HK-2 (cell line): ENCODE measurements around the gene FNDC1.

ENCODE experiments used
- DNase-seq: peaks from one replicate; pipeline ENCODE4 v3.0.0-alpha.2; 2018; ENCODE audit not compliant: unreplicated experiment

Gene FNDC1

GRCh38 chr6:159204605-159205004, 35.4 kb downstream of the FNDC1 start:
- DNase-seq: no peak

GRCh38 chr6:159212028-159212427, 42.8 kb downstream of the FNDC1 start:
- no peak for DNase-seq

GRCh38 chr6:159212525-159213280, 43.5 kb downstream of the FNDC1 start:
- no peak for DNase-seq

GRCh38 chr6:159213405-159213804, 44.2 kb downstream of the FNDC1 start:
- no peak for DNase-seq

- no peak for DNase-seq
These were observed 45.1 kb downstream of the FNDC1 start for GRCh38 chr6:159214281-159214680.

GRCh38 chr6:159217595-159218275, 48.5 kb downstream of the FNDC1 start:
- DNase-seq: no peak

GRCh38 chr6:159220093-159220492, 50.9 kb downstream of the FNDC1 start:
- DNase-seq: no peak

- DNase-seq: no peak
These were observed 52.4 kb downstream of the FNDC1 start for GRCh38 chr6:159221486-159222170.

GRCh38 chr6:159224452-159224851, 55.3 kb downstream of the FNDC1 start:
- DNase-seq: no peak

GRCh38 chr6:159229651-159230051, 60.5 kb downstream of the FNDC1 start:
- DNase-seq: no peak

GRCh38 chr6:159232106-159232645, 63.0 kb downstream of the FNDC1 start:
- no peak for DNase-seq

- no peak for DNase-seq
These were observed 63.6 kb downstream of the FNDC1 start for GRCh38 chr6:159232751-159233150.

- no peak for DNase-seq
These were observed 64.3 kb downstream of the FNDC1 start for GRCh38 chr6:159233365-159234101.

GRCh38 chr6:159234102-159234553, 64.9 kb downstream of the FNDC1 start:
- DNase-seq: no peak

- no peak for DNase-seq
These were observed 69.8 kb downstream of the FNDC1 start for GRCh38 chr6:159238920-159239558.

GRCh38 chr6:159249128-159249527, 79.9 kb downstream of the FNDC1 start:
- no peak for DNase-seq

GRCh38 chr6:159249752-159250151, 80.6 kb downstream of the FNDC1 start:
- no peak for DNase-seq

- DNase-seq: no peak
These were observed 81.4 kb downstream of the FNDC1 start for GRCh38 chr6:159250633-159251032.

- peak; percentile 13 for DNase-seq
These were observed 83.8 kb downstream of the FNDC1 start for GRCh38 chr6:159252955-159253508.

GRCh38 chr6:159254186-159254585, 85.0 kb downstream of the FNDC1 start:
- DNase-seq: no peak

- DNase-seq: no peak
These were observed 86.3 kb downstream of the FNDC1 start for GRCh38 chr6:159255434-159255951.
